SK-N-SH (cell line): ENCODE data around the gene KRTAP10-8. TPM values are rescaled to one million over a fixed set of nuclear protein-coding genes. Genes with fewer than 3 reads are reported as not detected.

Experiments used
- CTCF ChIA-PET: fragments of 300-600, 350-600 bp; formaldehyde crosslinking; extraction: SDS; loops from one replicate; lab custom pipeline; 2021; lab: Yijun Ruan, JAX
- POLR2A ChIA-PET: fragments of 350-600 bp; sonication (Branson Sonifier 250); formaldehyde crosslinking; extraction: SDS; loops from one replicate; lab custom pipeline; 2020; ENCODE audit warnings: antibody characterized with exemption, inconsistent platforms; lab: Yijun Ruan, JAX
- DNase-seq: peaks from one replicate; pipeline ENCODE4 v3.0.0; 2012
- H2AFZ ChIP-seq: fragments of 200-600 bp; sonication (generic); 2 replicates; pipeline ENCODE4 v1.8.1; 2016; ENCODE audit warnings: antibody characterized with exemption, mild to moderate bottlenecking, low read depth
- H3F3A ChIP-seq: fragments of 200-600 bp; sonication (generic); replicated peaks from 2 replicates; pipeline ENCODE3; 2016; ENCODE audit warnings: antibody characterized with exemption, mild to moderate bottlenecking; ENCODE audit not compliant: insufficient read depth
- H3K27ac ChIP-seq, 2 experiments: fragments of 200-500 bp in 1 of 2; fragments of 200-600 bp in 1 of 2; sonication (Bioruptor generic) in 1 of 2; sonication (generic), shearing (Covaris generic) in 1 of 2; 2 replicates each; pipeline versions ENCODE4 v1.5.1 to v1.6.1; 2014 to 2016; ENCODE audit warnings: low read depth in 2 of 2, inconsistent platforms in 1 of 2, low read length in 1 of 2, mild to moderate bottlenecking in 1 of 2, mixed read lengths in 1 of 2
- H3K27me3 ChIP-seq: fragments of 200-600 bp; sonication (generic), shearing (Covaris generic); 2 replicates; pipeline ENCODE4 v1.6.1; 2016; ENCODE audit warnings: mixed run types; ENCODE audit not compliant: insufficient read depth
- H3K36me3 ChIP-seq, 2 experiments: fragments of 200-500 bp in 1 of 2; fragments of 200-600 bp in 1 of 2; sonication (Bioruptor generic) in 1 of 2; sonication (generic) in 1 of 2; replicated peaks in 1 of 2; 2 replicates each; pipeline versions ENCODE3 to v1.5.1; 2014 to 2016; ENCODE audit warnings: low read length in 1 of 2, mild to moderate bottlenecking in 1 of 2; ENCODE audit not compliant: insufficient read depth in 2 of 2, control insufficient read depth in 1 of 2
- H3K4me1 ChIP-seq, 2 experiments: fragments of 200-500 bp in 1 of 2; fragments of 200-600 bp in 1 of 2; sonication (Bioruptor generic) in 1 of 2; sonication (generic), shearing (Covaris generic) in 1 of 2; 2 replicates each; pipeline versions ENCODE4 v1.5.1 to v1.6.1; 2014 to 2016; ENCODE audit warnings: low read depth in 1 of 2, low read length in 1 of 2, mixed run types in 1 of 2; ENCODE audit not compliant: insufficient read depth in 2 of 2, control insufficient read depth in 1 of 2
- H3K4me2 ChIP-seq: fragments of 200-600 bp; sonication (generic), shearing (Covaris generic); 2 replicates; pipeline ENCODE4 v1.6.1; 2017; ENCODE audit warnings: mixed run types
- H3K4me3 ChIP-seq, 2 experiments: fragments of 200-500 bp in 1 of 2; fragments of 200-600 bp in 1 of 2; sonication (Bioruptor generic) in 1 of 2; sonication (generic), shearing (Covaris generic) in 1 of 2; 2 replicates each; pipeline versions ENCODE4 v1.5.1 to v1.8.1; 2014 to 2016; ENCODE audit warnings: low read depth in 2 of 2, inconsistent platforms in 1 of 2, low read length in 1 of 2, mild to moderate bottlenecking in 1 of 2, mixed read lengths in 1 of 2, moderate library complexity in 1 of 2
- H3K79me2 ChIP-seq: fragments of 200-600 bp; sonication (generic); 2 replicates; pipeline ENCODE4 v1.8.1; 2017; ENCODE audit warnings: mild to moderate bottlenecking; ENCODE audit not compliant: insufficient read depth
- H3K9ac ChIP-seq: fragments of 200-600 bp; sonication (generic); 2 replicates; pipeline ENCODE4 v1.6.1; 2017; ENCODE audit warnings: mixed run types
- H3K9me2 ChIP-seq: fragments of 200-600 bp; sonication (generic); 2 replicates; pipeline ENCODE4 v1.6.1; 2017; ENCODE audit warnings: mixed run types
- H3K9me3 ChIP-seq: fragments of 200-600 bp; sonication (generic); 2 replicates; pipeline ENCODE4 v1.6.1; 2017; ENCODE audit warnings: mixed run types, mild to moderate bottlenecking, moderate library complexity
- H4K20me1 ChIP-seq: fragments of 200-600 bp; sonication (generic); 2 replicates; pipeline ENCODE4 v1.6.1; 2017; ENCODE audit warnings: mild to moderate bottlenecking, mixed run types; ENCODE audit not compliant: insufficient read depth
- CHD2 ChIP-seq: fragments of 150-350 bp; IDR thresholded peaks from 2 replicates; pipeline ENCODE4 v1.6.1; 2018; ENCODE audit warnings: low read length; ENCODE audit not compliant: partially characterized antibody
- CTCF ChIP-seq: fragments of 200-600 bp; sonication (generic); IDR thresholded peaks from 2 replicates; pipeline ENCODE4 v1.6.1; 2017; ENCODE audit warnings: antibody characterized with exemption, mild to moderate bottlenecking, moderate library complexity
- ELF1 ChIP-seq: IDR thresholded peaks from 2 replicates; pipeline ENCODE4 v1.4.0; 2012
- EP300 ChIP-seq, 2 experiments: IDR thresholded peaks; 2 replicates each; pipeline versions ENCODE4 v1.4.0 to v1.6.1; 2012; ENCODE audit warnings: borderline replicate concordance in 1 of 2, low read depth in 1 of 2, low read length in 1 of 2
- EZH2phosphoT487 ChIP-seq: fragments of 200-600 bp; sonication (generic); IDR thresholded peaks from 2 replicates; pipeline ENCODE4 v1.6.1; 2017; ENCODE audit warnings: low read depth, mixed run types, mild to moderate bottlenecking, antibody characterized with exemption, moderate library complexity, borderline replicate concordance
- GATA2 ChIP-seq: sonication (generic); formaldehyde crosslinking; IDR thresholded peaks from 2 replicates; pipeline ENCODE4 v1.5.0; 2020; ENCODE audit warnings: mild to moderate bottlenecking, missing genetic modification reagents
- IRF3 ChIP-seq: fragments of 150-350 bp; IDR thresholded peaks from 2 replicates; pipeline ENCODE4 v1.6.1; 2016; ENCODE audit warnings: mild to moderate bottlenecking, low read depth, low read length
- PBX3 ChIP-seq: IDR thresholded peaks from 2 replicates; pipeline ENCODE4; 2012
- RAD21 ChIP-seq: IDR thresholded peaks from 2 replicates; pipeline ENCODE4 v1.6.1; 2012; ENCODE audit warnings: mild to moderate bottlenecking, low read length
- REST ChIP-seq: IDR thresholded peaks from 2 replicates; pipeline ENCODE4 v1.6.1; 2012; ENCODE audit warnings: mild to moderate bottlenecking, low read depth, low read length, moderate library complexity
- RFX5 ChIP-seq: IDR thresholded peaks from 2 replicates; pipeline ENCODE4 v1.6.1; 2012; ENCODE audit warnings: mild to moderate bottlenecking, improper control_type of control experiment, low read length
- YY1 ChIP-seq: IDR thresholded peaks from 2 replicates; pipeline ENCODE4 v1.4.0; 2012; ENCODE audit warnings: low read depth, mild to moderate bottlenecking
- WGBS: methylation state at CpG from one replicate; pipeline ENCODE4 v1.1.6; 2017; ENCODE audit warnings: low lambda C conversion rate; 5-methylcytosine and 5-hydroxymethylcytosine counted together
- polyA plus RNA-seq, 3 experiments: library from polyadenylated mRNA; depleted of rRNA; stranded (reverse); fragments of >200 nt; gene quantifications; 2 replicates each; pipeline ENCODE4 v1.2.3, GENCODE V29; 2012

The KRTAP10-8 gene
- polyA plus RNA-seq, 1 of the 3 experiments (the other 2 are of a cell fraction): not detected

GRCh38 chr21:44658541-44658910 is 46.6 kb downstream of the KRTAP10-8 start:
- no peaks in the 10 kb centered on the region for H3K9me3 ChIP-seq
- H3K27ac ChIP-seq: no peak overlapping the region
- H3K4me3 ChIP-seq: no peak overlapping the region
- H3F3A ChIP-seq: no peaks in the 10 kb centered on the region
- DNase-seq: no peak
- 3% methylated on average over 5 of the region's 5 CpGs for WGBS
- H2AFZ ChIP-seq: no peak overlapping the region
- CTCF ChIA-PET: no interaction called here
- no peaks in the 10 kb centered on the region for H3K79me2 ChIP-seq
- H3K9me2 ChIP-seq: 0 out of 2 replicates have a peak, but pooled peaks cover 4% of the 10 kb centered on the region
- H3K9ac ChIP-seq: no peak overlapping the region
- POLR2A ChIA-PET: no interaction called here
- no peaks in the 10 kb centered on the region for H3K4me1 ChIP-seq
- no peak overlapping the region for H3K4me2 ChIP-seq
- no peaks in the 10 kb centered on the region for H4K20me1 ChIP-seq
- peaks cover 11% of the 10 kb centered on the region; the same call in 1 of the 2 replicates for H3K27me3 ChIP-seq
- H3K36me3 ChIP-seq: no peaks in the 10 kb centered on the region
- TF ChIP-seq EP300 (IDR thresholded peaks at IDR 0.05; ENCODE audit: borderline replicate concordance in 1 of 2, low read depth in 1 of 2, low read length in 1 of 2) (no peak), EZH2phosphoT487 (no peak), IRF3 (no peak), RAD21 (no peak), RFX5 (no peak), PBX3 (no peak), CTCF (no peak), ELF1 (no peak), YY1 (no peak), GATA2 (CRISPR knock-in tag) (no peak), CHD2 (no peak), REST (no peak)
